Parathyroid adenoma (tissue), 2 donors: ENCODE results near the gene GDPD5.
A peak's percentile ranks its signal among the peaks of the same experiment; 100 is the strongest.

ENCODE experiments used
- H2AFZ ChIP-seq: fragments of 300-600 bp; sonication (generic); one replicate; pipeline ENCODE4 v1.7.0; 2017; ENCODE audit warnings: antibody characterized with exemption, mild to moderate bottlenecking
- H3K27ac ChIP-seq: fragments of 300-600 bp; sonication (generic); one replicate; pipeline ENCODE4 v1.7.0; 2017
- H3K27me3 ChIP-seq: fragments of 300-600 bp; sonication (generic); one replicate; pipeline ENCODE4 v1.7.0; 2017; ENCODE audit warnings: low read length; ENCODE audit not compliant: control insufficient read depth, insufficient read depth
- H3K36me3 ChIP-seq: fragments of 300-600 bp; sonication (generic); one replicate; pipeline ENCODE4 v1.7.0; 2017; ENCODE audit warnings: low read length; ENCODE audit not compliant: control insufficient read depth, insufficient read depth
- H3K4me1 ChIP-seq: fragments of 300-600 bp; sonication (generic); one replicate; pipeline ENCODE4 v1.7.0; 2017; ENCODE audit warnings: control low read depth
- H3K4me2 ChIP-seq: fragments of 300-600 bp; sonication (generic); one replicate; pipeline ENCODE4 v1.7.0; 2017; ENCODE audit warnings: low read length
- H3K4me3 ChIP-seq: fragments of 300-600 bp; sonication (generic); one replicate; pipeline ENCODE4 v1.7.0; 2017; ENCODE audit warnings: low read depth, low read length
- H3K79me2 ChIP-seq: fragments of 300-600 bp; sonication (generic); one replicate; pipeline ENCODE4 v1.7.0; 2017; ENCODE audit warnings: control low read depth
- H3K9ac ChIP-seq: fragments of 300-600 bp; sonication (generic); one replicate; pipeline ENCODE4 v1.7.0; 2017; ENCODE audit warnings: mild to moderate bottlenecking
- H3K9me3 ChIP-seq: fragments of 300-600 bp; sonication (generic); one replicate; pipeline ENCODE4 v1.7.0; 2017; ENCODE audit warnings: low read length; ENCODE audit not compliant: control insufficient read depth
- TF ChIP-seq, protein P1 (sequence below): fragments of 300-600 bp; sonication (generic); IDR thresholded peaks from one replicate; pipeline ENCODE4 v1.7.0; 2017; ENCODE audit warnings: antibody characterized with exemption, mild to moderate bottlenecking
- donor health status: primary hyperparathyroidism.

GDPD5 gene

DNA sequence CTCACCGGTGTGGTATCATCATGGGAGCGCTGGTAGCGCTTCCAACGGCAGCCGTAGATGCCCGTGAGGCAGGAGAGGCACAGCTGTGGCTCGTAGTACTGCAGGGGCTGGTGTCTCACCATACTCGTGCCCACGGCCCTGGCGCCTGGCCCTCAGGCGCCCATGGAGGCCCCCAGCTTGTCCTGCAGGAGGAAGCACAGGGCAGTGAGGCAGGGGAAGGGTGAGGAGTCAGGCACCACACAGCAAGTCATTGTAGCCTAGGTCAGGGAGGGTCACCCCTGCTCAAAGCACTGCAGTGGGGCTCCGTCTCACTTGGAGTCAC lies 48.2 kb downstream of the GDPD5 start:
- no peak overlapping the region for H2AFZ ChIP-seq
- H3K27ac ChIP-seq = no peak overlapping the region
- H3K9ac ChIP-seq = no peak overlapping the region
- no peak overlapping the region for H3K4me3 ChIP-seq
- no peaks in the 10 kb centered on the region for H3K36me3 ChIP-seq
- H3K9me3 ChIP-seq = no peaks in the 10 kb centered on the region
- no peaks in the 10 kb centered on the region for H3K27me3 ChIP-seq
- H3K4me2 ChIP-seq = no peak overlapping the region
- TF ChIP-seq, protein P1, sequence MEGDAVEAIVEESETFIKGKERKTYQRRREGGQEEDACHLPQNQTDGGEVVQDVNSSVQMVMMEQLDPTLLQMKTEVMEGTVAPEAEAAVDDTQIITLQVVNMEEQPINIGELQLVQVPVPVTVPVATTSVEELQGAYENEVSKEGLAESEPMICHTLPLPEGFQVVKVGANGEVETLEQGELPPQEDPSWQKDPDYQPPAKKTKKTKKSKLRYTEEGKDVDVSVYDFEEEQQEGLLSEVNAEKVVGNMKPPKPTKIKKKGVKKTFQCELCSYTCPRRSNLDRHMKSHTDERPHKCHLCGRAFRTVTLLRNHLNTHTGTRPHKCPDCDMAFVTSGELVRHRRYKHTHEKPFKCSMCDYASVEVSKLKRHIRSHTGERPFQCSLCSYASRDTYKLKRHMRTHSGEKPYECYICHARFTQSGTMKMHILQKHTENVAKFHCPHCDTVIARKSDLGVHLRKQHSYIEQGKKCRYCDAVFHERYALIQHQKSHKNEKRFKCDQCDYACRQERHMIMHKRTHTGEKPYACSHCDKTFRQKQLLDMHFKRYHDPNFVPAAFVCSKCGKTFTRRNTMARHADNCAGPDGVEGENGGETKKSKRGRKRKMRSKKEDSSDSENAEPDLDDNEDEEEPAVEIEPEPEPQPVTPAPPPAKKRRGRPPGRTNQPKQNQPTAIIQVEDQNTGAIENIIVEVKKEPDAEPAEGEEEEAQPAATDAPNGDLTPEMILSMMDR = no peak
- H3K79me2 ChIP-seq = no peaks in the 10 kb centered on the region
- H3K4me1 ChIP-seq = no peaks in the 10 kb centered on the region

DNA sequence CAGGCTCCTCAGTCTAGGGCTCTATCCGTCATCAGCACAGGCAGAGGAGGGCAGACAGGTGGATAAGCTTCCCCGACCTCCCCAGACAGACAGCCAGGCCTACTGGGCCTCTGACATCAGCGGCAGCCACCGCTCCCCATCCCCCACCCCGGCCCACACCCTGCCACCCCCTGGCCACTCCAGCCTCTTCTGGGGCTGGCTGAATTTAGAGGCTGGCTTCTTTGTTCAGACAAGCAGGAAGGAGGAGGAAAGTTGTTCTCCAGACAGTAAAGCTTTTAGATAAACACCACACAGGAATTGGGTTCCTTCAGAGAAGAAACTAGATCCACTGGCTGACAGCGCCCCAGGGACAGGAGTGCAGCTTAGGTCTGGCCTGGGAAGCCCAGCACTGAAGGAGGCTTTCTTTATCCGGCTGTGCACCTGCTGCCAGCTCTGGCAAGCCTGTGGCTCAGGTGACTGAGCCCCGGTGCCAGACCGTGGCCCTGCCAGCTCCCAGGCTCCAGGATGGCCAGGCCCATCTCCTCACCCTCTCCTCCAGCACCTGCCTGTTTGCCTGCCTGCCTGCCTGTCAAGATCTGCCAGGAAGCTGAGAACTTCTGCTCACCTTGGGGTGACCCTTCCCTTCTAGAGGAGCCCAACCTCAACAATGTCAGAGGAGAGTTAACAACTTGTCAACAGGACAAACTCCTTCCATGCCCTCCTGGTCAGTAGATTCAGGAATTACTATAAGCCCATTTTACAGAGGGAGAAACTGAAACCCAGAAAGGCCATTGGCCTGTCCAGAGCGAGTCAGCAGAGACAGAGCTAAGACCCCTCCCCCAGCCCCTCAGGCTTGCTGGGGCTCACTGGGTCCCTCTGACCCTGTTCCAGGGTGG lies 48.8 kb downstream of the GDPD5 start:
- H3K27me3 ChIP-seq = no peaks in the 10 kb centered on the region
- H3K4me3 ChIP-seq = no peak overlapping the region
- no peak overlapping the region for H2AFZ ChIP-seq
- H3K9me3 ChIP-seq = no peaks in the 10 kb centered on the region
- H3K27ac ChIP-seq = no peak overlapping the region
- H3K79me2 ChIP-seq = no peaks in the 10 kb centered on the region
- TF ChIP-seq, protein P1 = no peak
- H3K4me2 ChIP-seq = no peak overlapping the region
- H3K9ac ChIP-seq = no peak overlapping the region
- H3K36me3 ChIP-seq = no peaks in the 10 kb centered on the region
- no peaks in the 10 kb centered on the region for H3K4me1 ChIP-seq

DNA sequence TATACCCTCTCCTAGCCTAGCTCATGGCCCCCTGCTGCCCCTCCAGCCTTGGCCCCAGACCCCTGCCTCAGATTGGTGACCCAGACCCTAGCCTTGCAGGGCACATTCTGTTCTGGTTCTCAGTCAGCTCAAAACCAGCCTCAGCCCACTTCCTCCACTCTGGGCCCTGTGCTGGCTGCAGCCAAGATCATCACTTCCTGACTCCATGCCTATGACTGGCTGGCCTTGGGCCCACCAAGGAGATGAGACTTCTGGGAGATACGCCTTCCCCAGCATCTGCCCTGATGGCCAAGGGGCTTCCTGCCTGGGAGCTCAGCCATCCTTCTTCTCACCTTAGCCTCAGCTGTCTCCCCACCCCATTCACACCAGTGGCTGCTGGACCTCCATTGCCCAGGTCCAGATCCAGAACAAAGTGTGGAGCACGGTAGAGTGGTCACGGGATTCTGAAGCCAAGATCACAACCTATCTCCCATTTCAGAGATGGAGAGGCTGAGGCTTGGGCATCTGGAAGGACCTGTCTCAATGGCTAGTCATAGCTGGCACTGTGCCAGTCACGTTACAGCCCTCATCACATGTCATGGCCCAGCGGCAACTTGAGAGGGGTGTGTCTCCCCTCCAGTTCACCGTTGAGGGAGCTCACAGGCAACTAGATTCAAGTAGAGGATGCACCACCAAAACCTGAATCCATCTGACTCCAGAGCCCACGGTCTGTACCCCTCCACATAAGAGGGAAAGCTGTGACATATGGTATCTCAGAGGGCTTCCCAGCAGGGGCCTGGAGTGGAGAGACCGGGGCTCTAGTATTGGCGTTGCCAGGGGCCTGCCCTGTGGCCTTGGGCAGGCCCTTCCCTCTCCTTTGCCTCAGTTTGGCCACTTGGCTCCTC lies 49.7 kb downstream of the GDPD5 start:
- Histone ChIP-seq H3K4me3 (no peak overlapping the region), H3K27me3 (no peaks in the 10 kb centered on the region), H3K79me2 (no peaks in the 10 kb centered on the region), H3K9ac (no peak overlapping the region), H3K9me3 (no peaks in the 10 kb centered on the region), H3K36me3 (no peaks in the 10 kb centered on the region), H3K4me1 (no peaks in the 10 kb centered on the region), H3K4me2 (no peak overlapping the region), H2AFZ (no peak overlapping the region), H3K27ac (peak overlapping the region; percentile 4)
- TF ChIP-seq, protein P1 = no peak

DNA sequence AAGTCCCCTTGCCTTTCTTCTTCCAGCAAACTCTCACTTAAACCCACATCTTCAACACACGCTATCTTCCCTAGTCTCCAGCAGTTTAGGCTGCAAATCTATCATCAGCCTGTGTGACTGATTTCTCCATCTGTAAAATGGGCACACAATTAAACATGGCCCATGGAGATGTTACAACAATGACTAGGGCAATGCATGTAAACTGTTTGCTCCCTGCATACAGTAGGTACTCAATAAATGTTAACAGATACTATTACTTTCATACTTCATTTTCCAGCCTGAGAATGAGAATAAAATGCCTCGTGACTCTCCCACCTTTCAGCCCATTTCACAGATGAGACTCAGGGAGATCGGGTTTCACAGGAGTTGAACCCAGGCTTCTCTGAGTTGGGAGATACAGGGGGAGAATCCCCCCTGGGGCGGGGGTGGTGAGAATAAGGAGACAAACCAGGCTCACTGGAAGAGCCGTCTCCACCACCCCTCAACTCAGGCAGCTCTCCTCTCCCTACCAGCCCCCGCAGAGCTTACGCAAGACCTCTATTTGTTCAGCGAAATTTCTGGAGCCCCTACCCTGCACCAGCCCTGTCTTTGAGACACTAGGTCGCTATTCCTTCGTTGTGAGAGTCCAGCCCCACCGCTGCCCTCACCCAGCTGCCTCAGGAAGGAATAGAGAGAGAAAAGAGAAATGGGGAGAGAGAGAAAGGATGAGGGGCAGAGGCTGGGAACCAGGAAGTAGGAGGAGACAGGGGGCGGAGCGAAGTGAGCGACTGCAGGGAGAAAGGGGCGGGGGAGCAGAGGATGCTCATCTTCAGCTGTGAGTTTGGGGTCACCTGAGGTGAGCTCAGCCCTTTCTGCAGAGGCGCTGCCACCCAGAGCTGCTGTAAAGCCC lies 50.6 kb downstream of the GDPD5 start:
- H3K27me3 ChIP-seq = no peaks in the 10 kb centered on the region
- H3K4me1 ChIP-seq = no peaks in the 10 kb centered on the region
- H3K4me3 ChIP-seq = no peak overlapping the region
- no peaks in the 10 kb centered on the region for H3K36me3 ChIP-seq
- H3K9me3 ChIP-seq = no peaks in the 10 kb centered on the region
- no peak overlapping the region for H3K27ac ChIP-seq
- TF ChIP-seq, protein P1 = no peak
- no peaks in the 10 kb centered on the region for H3K79me2 ChIP-seq
- no peak overlapping the region for H2AFZ ChIP-seq
- H3K4me2 ChIP-seq = no peak overlapping the region
- H3K9ac ChIP-seq = no peak overlapping the region
